HPDE6-E6E7 (cell line): Measurements from ENCODE around the gene ALG2.
A peak's percentile ranks its signal among the peaks of the same experiment; 100 is the strongest.

Source experiments
- DNase-seq: peaks from one replicate; pipeline ENCODE4 v3.0.0; 2011; ENCODE audit warnings: missing footprints; ENCODE audit errors: extremely low spot score

The ALG2 gene

DNA sequence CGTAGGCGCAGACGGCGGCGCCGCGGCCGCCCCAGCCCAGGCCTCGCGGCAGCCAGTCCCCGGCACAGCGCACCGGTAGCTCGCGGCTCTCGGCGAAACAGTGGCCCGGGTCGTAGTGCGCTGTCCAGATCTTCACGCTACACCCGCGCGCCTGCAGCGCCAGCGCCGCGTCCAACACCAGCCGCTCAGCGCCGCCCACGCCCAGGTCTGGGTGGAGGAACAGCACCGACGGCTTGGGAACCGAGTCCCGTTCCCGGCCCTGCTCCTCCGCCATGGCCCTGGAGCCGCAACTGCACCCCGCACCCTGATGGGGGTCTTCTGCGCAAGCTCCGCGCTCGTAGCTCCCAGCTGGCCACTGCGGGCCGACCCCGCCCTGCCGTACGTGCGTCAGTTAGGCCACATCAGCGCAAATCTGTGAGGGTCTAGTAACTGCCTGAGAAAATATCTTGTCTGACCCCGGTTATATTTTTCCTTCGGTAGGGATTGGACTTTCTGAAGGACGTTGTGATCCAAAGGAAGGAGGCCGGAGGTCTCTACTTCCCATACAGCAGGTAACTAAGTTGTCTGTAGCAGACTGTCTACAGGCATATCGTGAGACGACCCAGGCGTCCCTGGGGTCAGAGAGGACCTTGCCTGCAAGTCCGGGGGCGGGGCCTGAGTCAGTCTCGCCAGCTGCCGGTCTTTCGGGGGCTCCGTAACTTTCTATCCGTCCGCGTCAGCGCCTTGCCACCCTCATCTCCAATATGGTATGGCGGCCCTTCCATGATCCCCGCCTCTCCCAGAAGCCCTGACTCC, at the start of gene ALG2, which contains the start of gene SEC61B:
TSS of gene ALG2 (minus strand) at position 322 of the 795 bp plus-strand sequence. CDS start at position 274, 48 bp downstream.
TSS of gene SEC61B (plus strand) at position 662 of the 795 bp plus-strand sequence. CDS start at position 744, 82 bp downstream.
- DNase-seq: peak; percentile 94

GRCh38 chr9:99270491-99270890, 48.7 kb upstream of the ALG2 start:
- no peak for DNase-seq

DNA sequence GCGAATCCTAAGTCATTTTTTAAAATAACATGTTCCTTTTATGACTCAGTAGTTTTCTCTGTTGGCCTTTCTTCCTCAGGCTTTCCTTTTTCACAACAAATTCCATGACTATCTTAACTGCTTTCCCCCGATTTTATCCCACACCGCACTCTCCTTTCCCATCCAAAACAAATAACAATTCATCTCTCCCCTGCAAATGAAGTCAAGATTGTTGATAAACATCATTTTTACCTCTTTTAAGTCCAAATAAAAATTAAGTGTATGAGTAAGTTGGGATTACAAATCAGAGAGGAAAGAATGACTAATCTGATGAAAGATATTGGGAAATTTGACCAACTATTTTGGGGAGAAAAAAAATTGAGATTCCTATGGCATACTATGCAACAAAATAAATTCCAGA, 47.7 kb upstream of the ALG2 start:
- no peak for DNase-seq

DNA sequence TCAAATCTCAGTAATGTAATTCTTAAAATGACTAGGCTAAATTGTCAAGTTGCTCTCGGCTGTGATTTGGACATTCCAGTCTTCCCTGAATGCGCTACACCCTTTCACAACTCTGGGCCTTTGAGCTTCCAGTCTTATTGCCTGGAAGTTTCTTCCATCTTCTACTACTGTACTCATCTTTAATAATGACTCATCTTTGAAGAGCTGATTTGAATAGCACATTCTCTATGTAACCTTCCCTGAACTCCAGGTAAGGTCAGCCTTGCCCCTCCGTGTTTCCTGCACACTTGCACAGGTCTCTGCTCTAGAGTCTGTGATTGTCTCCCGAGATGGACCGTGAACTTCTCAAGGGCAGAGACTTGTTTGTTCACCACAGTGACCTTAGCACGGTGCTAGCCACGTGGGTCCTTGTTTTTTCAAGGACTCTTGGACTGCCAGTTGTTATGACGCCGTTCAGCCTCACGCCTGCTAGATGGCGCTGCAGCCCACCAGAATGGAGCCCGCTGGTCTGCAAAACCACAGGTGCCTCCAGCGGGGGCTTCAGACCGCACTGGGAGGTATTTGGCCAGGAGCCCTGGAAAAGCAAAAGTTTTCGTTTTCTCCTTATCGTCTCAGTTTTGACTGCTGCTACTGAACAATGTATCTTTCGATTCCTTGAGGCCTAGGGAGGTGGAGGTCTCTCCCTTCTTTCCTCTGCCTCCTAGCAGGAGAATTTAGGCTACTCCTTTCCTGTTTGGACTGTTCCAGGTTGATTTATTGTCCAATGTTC, 44.7 kb upstream of the ALG2 start:
- no peak for DNase-seq

- DNase-seq: no peak
These were observed 43.9 kb upstream of the ALG2 start for GRCh38 chr9:99265691-99266090.

GRCh38 chr9:99264070-99264680, 42.4 kb upstream of the ALG2 start:
- no peak for DNase-seq

DNA sequence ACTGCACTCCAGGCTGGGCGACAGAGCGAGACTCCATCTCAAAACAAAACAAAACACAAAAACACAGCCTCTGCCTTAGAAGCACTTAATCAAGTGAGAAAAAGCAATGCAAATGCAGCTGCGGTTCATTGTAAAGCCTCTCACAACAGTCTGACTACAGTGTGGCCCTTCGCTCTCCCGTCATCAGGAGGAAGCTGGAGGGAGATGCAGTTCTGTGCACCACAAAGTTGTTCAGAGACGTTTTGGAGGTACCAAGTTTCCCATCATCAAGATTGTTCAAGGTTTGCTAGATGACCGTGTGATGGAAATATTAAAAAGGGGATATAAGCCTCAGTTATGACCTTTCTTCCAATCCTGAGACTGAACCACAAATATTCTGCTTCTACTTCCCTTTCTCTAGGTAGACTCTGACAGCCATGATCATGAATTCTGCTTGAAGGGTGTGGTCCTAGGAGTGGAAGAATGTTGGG, 41.2 kb upstream of the ALG2 start:
- DNase-seq: no peak

GRCh38 chr9:99261923-99262322, 40.2 kb upstream of the ALG2 start:
- DNase-seq: no peak

GRCh38 chr9:99259231-99259918, 37.6 kb upstream of the ALG2 start:
- no peak for DNase-seq

DNA sequence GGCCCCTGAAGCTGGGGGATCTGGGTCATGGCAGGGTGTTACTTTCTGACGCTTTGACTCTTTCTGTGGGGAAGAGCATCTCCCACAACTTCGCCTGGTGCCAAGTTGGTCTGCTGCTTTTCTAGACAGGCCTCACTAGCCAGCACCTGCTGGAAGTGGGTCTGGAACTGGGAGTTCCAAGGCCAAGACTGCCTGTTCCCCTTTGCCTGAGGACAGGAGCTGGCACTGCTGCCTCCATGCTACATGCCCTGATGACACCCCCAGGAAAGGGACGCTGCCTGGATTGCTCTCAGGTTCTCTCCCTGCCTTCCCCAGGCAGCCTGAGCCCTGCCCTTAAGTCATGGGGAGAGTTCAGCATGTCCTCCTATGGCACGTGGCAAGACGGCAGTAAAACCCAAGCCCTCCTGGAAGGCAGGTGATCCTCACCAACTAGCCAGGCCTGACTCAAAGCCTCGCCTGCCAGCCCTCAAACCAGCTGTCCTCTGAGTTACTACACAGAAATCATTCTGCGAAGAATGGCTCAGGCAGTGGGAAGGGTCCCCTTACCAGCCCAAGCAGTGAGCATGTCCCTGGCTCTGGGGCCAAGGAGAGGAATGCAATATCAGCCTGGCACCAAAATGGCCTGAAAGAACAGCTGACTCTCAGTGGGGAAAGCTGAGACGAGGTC, 36.1 kb upstream of the ALG2 start:
- DNase-seq: no peak

DNA sequence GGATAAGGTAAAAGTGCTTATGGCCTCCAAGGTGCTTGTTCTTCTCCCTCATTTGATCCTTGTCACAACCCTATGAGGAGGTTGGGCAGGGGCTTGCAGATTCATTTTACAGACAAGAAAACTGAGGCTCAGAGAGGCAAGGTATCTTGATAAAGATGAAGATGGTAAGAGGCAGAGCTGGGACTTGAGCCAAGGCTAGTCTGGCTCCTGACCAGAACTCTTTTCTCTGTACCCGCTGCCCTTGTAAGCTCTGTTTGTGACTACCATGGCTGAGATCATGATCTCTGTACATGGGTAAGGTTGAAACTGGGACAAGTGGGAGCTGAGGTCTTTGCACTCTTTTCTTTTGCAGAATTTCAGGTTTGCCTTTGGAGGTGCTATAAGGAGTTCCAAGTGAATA, 33.9 kb upstream of the ALG2 start:
- DNase-seq: no peak

- no peak for DNase-seq
These were observed 32.2 kb upstream of the ALG2 start for GRCh38 chr9:99253772-99254431.

- no peak for DNase-seq
These were observed 31.4 kb upstream of the ALG2 start for GRCh38 chr9:99253134-99253533.

- no peak for DNase-seq
These were observed 29.4 kb upstream of the ALG2 start for GRCh38 chr9:99251157-99251556.

DNA sequence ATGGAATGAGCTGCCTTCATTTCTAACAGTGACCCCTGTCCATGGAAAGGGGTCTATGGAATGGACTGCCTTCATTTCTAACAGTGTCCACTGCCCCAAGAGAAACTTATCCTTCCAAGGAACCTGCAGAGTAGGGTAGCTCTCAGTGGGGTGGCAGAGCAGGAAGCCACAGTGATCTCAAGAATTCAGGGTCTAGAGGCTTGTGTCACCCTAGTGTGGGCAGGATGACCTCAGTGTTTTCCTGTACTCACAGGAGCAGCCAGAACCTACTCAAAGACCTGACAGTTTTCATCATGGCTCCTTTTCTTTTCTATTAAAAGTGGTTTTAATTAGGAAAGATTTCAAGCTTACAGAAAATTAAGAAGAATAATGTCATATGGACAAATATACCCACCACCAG, 27.9 kb upstream of the ALG2 start:
- DNase-seq: no peak

GRCh38 chr9:99244344-99245260, 22.9 kb upstream of the ALG2 start:
- DNase-seq: no peak

- DNase-seq: no peak
These were observed 19.4 kb upstream of the ALG2 start for GRCh38 chr9:99241106-99241505.

DNA sequence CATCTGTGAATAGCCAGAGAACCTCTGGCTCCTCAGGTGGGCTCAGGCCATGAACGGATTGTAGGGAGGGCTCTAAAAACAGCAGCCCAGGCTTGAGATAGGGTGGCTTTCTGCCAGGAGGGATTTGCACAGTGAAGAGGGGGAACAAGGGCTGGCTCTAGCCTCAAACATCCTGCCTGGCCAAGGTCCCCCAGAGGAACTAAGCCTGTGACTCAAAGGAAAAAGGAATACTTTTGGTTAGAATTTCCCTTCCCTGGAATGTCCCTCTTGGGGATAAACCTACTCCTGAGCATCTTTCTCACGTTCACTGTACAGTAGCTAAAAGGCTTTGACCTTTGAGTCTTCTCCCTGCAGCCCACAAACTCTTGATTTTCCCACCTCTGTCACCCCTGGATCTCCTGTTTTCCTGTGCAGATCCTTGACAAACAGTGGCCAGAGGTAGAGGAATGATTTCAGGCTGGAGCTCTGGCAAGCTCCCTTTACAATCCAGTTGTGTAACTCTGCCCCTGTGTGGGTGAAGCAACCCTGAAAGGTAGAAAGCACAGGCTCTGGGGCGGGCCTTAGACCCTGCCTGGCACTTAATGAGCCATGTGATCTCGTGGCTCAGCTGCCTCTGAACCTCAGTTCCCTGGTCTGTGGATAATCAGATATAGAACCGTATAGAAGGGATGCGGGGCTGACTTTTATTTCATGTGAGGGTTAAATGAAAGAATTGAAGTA, 17.8 kb upstream of the ALG2 start:
- DNase-seq: no peak

DNA sequence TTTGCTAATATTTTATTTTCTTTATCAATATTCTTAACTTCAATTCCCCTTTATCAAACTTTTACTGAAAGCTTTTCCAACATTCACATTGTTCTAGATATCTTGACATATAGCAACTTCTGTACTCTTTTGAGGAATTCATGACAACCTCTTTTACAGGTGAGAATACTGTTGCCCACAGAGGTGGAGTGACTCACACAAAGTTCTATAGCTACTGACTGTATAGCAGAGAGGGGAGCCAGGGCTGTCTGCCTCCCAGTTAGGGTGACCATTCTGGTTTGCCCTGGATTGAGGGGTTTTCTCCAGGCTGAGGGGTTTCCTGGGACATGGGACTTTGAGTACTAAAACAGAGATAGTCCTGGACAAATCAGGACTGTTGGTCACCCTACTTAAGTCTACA, 16.6 kb upstream of the ALG2 start:
- no peak for DNase-seq
